Measurements from ENCODE around the gene DDX10. TPM values are rescaled to one million over a fixed set of nuclear protein-coding genes. Genes with fewer than 3 reads are reported as not detected.
A peak's percentile ranks its signal among the peaks of the same experiment; 100 is the strongest.

The DDX10 gene
- polyA plus RNA-seq, 1 donor (not counting 4 experiments of a cell fraction or from before 2014, with no cell fraction given): 32.3 TPM

- Histone ChIP-seq H3K4me3 (ENCODE audit: control insufficient read depth in 2 of 3, extremely low read depth in 1 of 3, insufficient read depth in 2 of 3, low read depth in 1 of 3, low read length in 3 of 3) (no peak overlapping the region), H3K9me1 (ENCODE audit: control insufficient read depth, extremely low read depth, insufficient read depth, low read length) (no peaks in the 10 kb centered on the region), H3K27ac (ENCODE audit: control insufficient read depth, insufficient read depth, low read length) (peak overlapping the region; percentile 10), H3K27me3 (ENCODE audit: control insufficient read depth, extremely low read depth, insufficient read depth, low read length) (no peaks in the 10 kb centered on the region), H2AFZ (ENCODE audit: control insufficient read depth, low read length) (no peak overlapping the region), H3K79me2 (ENCODE audit: control insufficient read depth, insufficient read depth, low read length) (no peaks in the 10 kb centered on the region), H3K36me3 (ENCODE audit: control insufficient read depth in 2 of 2, extremely low read depth in 1 of 2, insufficient read depth in 2 of 2, low read length in 2 of 2) (no peaks in the 10 kb centered on the region), H3K4me1 (ENCODE audit: control insufficient read depth, extremely low read depth, insufficient read depth, low read length) (peaks cover 22% of the 10 kb centered on the region), H3K4me2 (ENCODE audit: control insufficient read depth, extremely low read depth, insufficient read depth, low read depth, low read length) (no peak overlapping the region), H3K9me3 (ENCODE audit: control insufficient read depth, low read depth, low read length) (no peaks in the 10 kb centered on the region), H3K9ac (ENCODE audit: control insufficient read depth, extremely low read depth, insufficient read depth, low read length) (no peak overlapping the region), H4K20me1 (ENCODE audit: control insufficient read depth, extremely low read depth, insufficient read depth, low read length) (no peaks in the 10 kb centered on the region)
- DNase-seq (ENCODE audit: low read depth, low spot score) (no peak), FAIRE-seq (no peak)
- TF ChIP-seq EZH2 (IDR thresholded peaks at IDR 0.05; ENCODE audit: low read length): no peak
- TF ChIP-seq, protein P1, sequence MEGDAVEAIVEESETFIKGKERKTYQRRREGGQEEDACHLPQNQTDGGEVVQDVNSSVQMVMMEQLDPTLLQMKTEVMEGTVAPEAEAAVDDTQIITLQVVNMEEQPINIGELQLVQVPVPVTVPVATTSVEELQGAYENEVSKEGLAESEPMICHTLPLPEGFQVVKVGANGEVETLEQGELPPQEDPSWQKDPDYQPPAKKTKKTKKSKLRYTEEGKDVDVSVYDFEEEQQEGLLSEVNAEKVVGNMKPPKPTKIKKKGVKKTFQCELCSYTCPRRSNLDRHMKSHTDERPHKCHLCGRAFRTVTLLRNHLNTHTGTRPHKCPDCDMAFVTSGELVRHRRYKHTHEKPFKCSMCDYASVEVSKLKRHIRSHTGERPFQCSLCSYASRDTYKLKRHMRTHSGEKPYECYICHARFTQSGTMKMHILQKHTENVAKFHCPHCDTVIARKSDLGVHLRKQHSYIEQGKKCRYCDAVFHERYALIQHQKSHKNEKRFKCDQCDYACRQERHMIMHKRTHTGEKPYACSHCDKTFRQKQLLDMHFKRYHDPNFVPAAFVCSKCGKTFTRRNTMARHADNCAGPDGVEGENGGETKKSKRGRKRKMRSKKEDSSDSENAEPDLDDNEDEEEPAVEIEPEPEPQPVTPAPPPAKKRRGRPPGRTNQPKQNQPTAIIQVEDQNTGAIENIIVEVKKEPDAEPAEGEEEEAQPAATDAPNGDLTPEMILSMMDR (optimal IDR thresholded peaks at IDR 0.05 in 1 of 3, IDR thresholded peaks at IDR 0.05 in 1 of 3, conservative IDR thresholded peaks at IDR 0.05 in 1 of 3; ENCODE audit: extremely low read depth in 1 of 3, insufficient read depth in 2 of 3, low read length in 3 of 3): no peak
- dilution Hi-C loops (cut with MboI; ENCODE audit: extremely low pct_ligation_motif_present, low sequenced_read_pairs): no loop called here
Observed at GRCh38 chr11:108871867-108872266, 207.0 kb downstream of the DDX10 start.

- Histone ChIP-seq H2AFZ (ENCODE audit: control insufficient read depth, low read length) (no peak overlapping the region), H3K9me3 (ENCODE audit: control insufficient read depth, low read depth, low read length) (no peaks in the 10 kb centered on the region), H3K27me3 (ENCODE audit: control insufficient read depth, extremely low read depth, insufficient read depth, low read length) (no peaks in the 10 kb centered on the region), H4K20me1 (ENCODE audit: control insufficient read depth, extremely low read depth, insufficient read depth, low read length) (no peaks in the 10 kb centered on the region), H3K79me2 (ENCODE audit: control insufficient read depth, insufficient read depth, low read length) (no peaks in the 10 kb centered on the region), H3K4me3 (ENCODE audit: control insufficient read depth in 2 of 3, extremely low read depth in 1 of 3, insufficient read depth in 2 of 3, low read depth in 1 of 3, low read length in 3 of 3) (no peak overlapping the region), H3K9me1 (ENCODE audit: control insufficient read depth, extremely low read depth, insufficient read depth, low read length) (no peaks in the 10 kb centered on the region), H3K4me2 (ENCODE audit: control insufficient read depth, extremely low read depth, insufficient read depth, low read depth, low read length) (peak overlapping the region; percentile 9), H3K36me3 (ENCODE audit: control insufficient read depth in 2 of 2, extremely low read depth in 1 of 2, insufficient read depth in 2 of 2, low read length in 2 of 2) (no peaks in the 10 kb centered on the region), H3K9ac (ENCODE audit: control insufficient read depth, extremely low read depth, insufficient read depth, low read length) (no peak overlapping the region), H3K4me1 (ENCODE audit: control insufficient read depth, extremely low read depth, insufficient read depth, low read length) (peaks cover 22% of the 10 kb centered on the region), H3K27ac (ENCODE audit: control insufficient read depth, insufficient read depth, low read length) (peak overlapping the region; percentile 37)
- TF ChIP-seq, protein P1 (optimal IDR thresholded peaks at IDR 0.05 in 1 of 3, IDR thresholded peaks at IDR 0.05 in 1 of 3, conservative IDR thresholded peaks at IDR 0.05 in 1 of 3; ENCODE audit: extremely low read depth in 1 of 3, insufficient read depth in 2 of 3, low read length in 3 of 3): no peak
- TF ChIP-seq EZH2 (IDR thresholded peaks at IDR 0.05; ENCODE audit: low read length): no peak
- dilution Hi-C loops (cut with MboI; ENCODE audit: extremely low pct_ligation_motif_present, low sequenced_read_pairs): no loop called here
- FAIRE-seq (no peak), DNase-seq (ENCODE audit: low read depth, low spot score) (no peak)
Observed at GRCh38 chr11:108872781-108873291, 208.0 kb downstream of the DDX10 start.
